Measurements from ENCODE around the gene GPT2. TPM values are rescaled to one million over a fixed set of nuclear protein-coding genes. Genes with fewer than 3 reads are reported as not detected.

GPT2 gene
- total RNA-seq, 4 donors from 2014 or later: 42.5 to 126 (median 61.3) TPM

GRCh38 chr16:46914556-46915201 is 30.5 kb downstream of the GPT2 start:
- Histone ChIP-seq H3K27ac (peak overlapping the region in 2 of 4 donors; percentile 23 to 34), H3K4me1 (peaks cover 0 to 26% (median 12%) of the 10 kb centered on the region in 4 donors), H3K36me3 (peaks cover 0 to 65% (median 0%) of the 10 kb centered on the region in 3 donors), H3K27me3 (no peaks in the 10 kb centered on the region), H3K4me3 (no peak overlapping the region), H3K9me3 (no peaks in the 10 kb centered on the region)
- TF ChIP-seq CTCF (IDR thresholded peaks at IDR 0.05): no peak
- TF ChIP-seq POLR2A (IDR thresholded peaks at IDR 0.05): no peak
- no peak for TF ChIP-seq EP300 (IDR thresholded peaks at IDR 0.05)
- no peak for DNase-seq (ENCODE audit: low spot score in 2 of 2)
- WGBS, 2 donors: 87 to 88% methylated on average over 11 of the region's 11 CpGs

- Histone ChIP-seq H3K9me3 (no peaks in the 10 kb centered on the region), H3K27me3 (no peaks in the 10 kb centered on the region), H3K4me1 (peaks cover 0 to 20% (median 6%) of the 10 kb centered on the region in 4 donors), H3K27ac (peak overlapping the region in 1 of 4 donors; percentile 34), H3K36me3 (peaks cover 0 to 61% (median 0%) of the 10 kb centered on the region in 3 donors), H3K4me3 (no peak overlapping the region)
- no peak for TF ChIP-seq POLR2A (IDR thresholded peaks at IDR 0.05)
- TF ChIP-seq EP300 (IDR thresholded peaks at IDR 0.05): no peak
- no peak for TF ChIP-seq CTCF (IDR thresholded peaks at IDR 0.05)
- no peak for DNase-seq (ENCODE audit: low spot score in 2 of 2)
- 95 to 97% methylated on average over 2 of the region's 2 CpGs for WGBS, 2 donors
Measured at GRCh38 chr16:46915483-46916025, 31.4 kb downstream of the GPT2 start.

- 94 to 97% methylated on average over 3 of the region's 3 CpGs for WGBS, 2 donors
- DNase-seq (ENCODE audit: low spot score in 2 of 2): no peak
- H3K27ac ChIP-seq: peak overlapping the region in 2 of 4 donors; percentile 34 to 70
- H3K9me3 ChIP-seq: no peaks in the 10 kb centered on the region
- H3K36me3 ChIP-seq: peaks cover 0 to 66% (median 0%) of the 10 kb centered on the region in 3 donors
- no peak for TF ChIP-seq EP300 (IDR thresholded peaks at IDR 0.05)
- TF ChIP-seq CTCF (IDR thresholded peaks at IDR 0.05): no peak
- no peak for TF ChIP-seq POLR2A (IDR thresholded peaks at IDR 0.05)
- no peaks in the 10 kb centered on the region for H3K27me3 ChIP-seq
- peaks cover 0 to 7% (median under 1%) of the 10 kb centered on the region in 4 donors for H3K4me1 ChIP-seq
- H3K4me3 ChIP-seq: no peak overlapping the region
Measured at GRCh38 chr16:46916980-46917379, 32.8 kb downstream of the GPT2 start.

- WGBS, 2 donors: 76 to 87% methylated on average over 11 of the region's 11 CpGs
- peaks cover 0 to 76% (median 5%) of the 10 kb centered on the region in 3 donors for H3K36me3 ChIP-seq
- TF ChIP-seq EP300 (IDR thresholded peaks at IDR 0.05) (no peak), CTCF (IDR thresholded peaks at IDR 0.05) (no peak), POLR2A (IDR thresholded peaks at IDR 0.05) (no peak)
Measured at GRCh38 chr16:46918400-46918799, 34.2 kb downstream of the GPT2 start.

More at GRCh38 chr16:46918400-46918799, 34.2 kb downstream of the GPT2 start:
- Histone ChIP-seq H3K27me3 (no peaks in the 10 kb centered on the region), H3K4me1 (peaks cover 0 to 5% (median 0%) of the 10 kb centered on the region in 4 donors), H3K9me3 (no peaks in the 10 kb centered on the region), H3K27ac (peak overlapping the region; percentile 1 to 70 (median 56)), H3K4me3 (no peak overlapping the region)
- no peak for DNase-seq (ENCODE audit: low spot score in 2 of 2)

All from tibial nerve (tissue), 4 donors.